NT2/D1 (cell line): Measurements from ENCODE around the gene RGCC.
"Not testable (repeated sequence)": the region's sequence is repeated elsewhere in the genome, so short reads cannot be mapped to it uniquely, and the experiment has no call there.

Source experiments
- DNase-seq: peaks from one replicate; pipeline ENCODE4 v3.0.0-alpha.2; 2011; ENCODE audit warnings: low read depth, low spot score
- H3K27me3 ChIP-seq: 2 replicates; pipeline ENCODE4 v1.6.0; 2011; ENCODE audit warnings: mild to moderate bottlenecking; ENCODE audit not compliant: insufficient read length, insufficient read depth
- H3K36me3 ChIP-seq: 2 replicates; pipeline ENCODE4 v1.6.1; 2011; ENCODE audit warnings: mild to moderate bottlenecking, low read length, mixed read lengths; ENCODE audit not compliant: insufficient read depth, insufficient read length
- H3K4me1 ChIP-seq: 2 replicates; pipeline ENCODE4 v1.5.1; 2011; ENCODE audit not compliant: insufficient read depth, insufficient read length
- H3K4me3 ChIP-seq: 2 replicates; pipeline ENCODE4 v1.5.1; 2011; ENCODE audit warnings: low read depth; ENCODE audit not compliant: insufficient read length
- H3K9ac ChIP-seq: 2 replicates; pipeline ENCODE4 v1.6.0; 2011; ENCODE audit warnings: low read depth; ENCODE audit not compliant: insufficient read length
- H3K9me3 ChIP-seq: 2 replicates; pipeline ENCODE4 v1.5.1; 2011; ENCODE audit warnings: mild to moderate bottlenecking, low read length; ENCODE audit not compliant: insufficient read depth
- SUZ12 ChIP-seq: IDR thresholded peaks from 2 replicates; pipeline ENCODE4 v1.6.1; 2011; ENCODE audit not compliant: insufficient read length, insufficient read depth; ENCODE audit errors: extremely low read depth
- YY1 ChIP-seq: IDR thresholded peaks from 2 replicates; pipeline ENCODE4 v1.6.1; 2011; ENCODE audit not compliant: insufficient read length, insufficient read depth
- ZNF274 ChIP-seq: IDR thresholded peaks from 2 replicates; pipeline ENCODE4 v1.6.1; 2011; ENCODE audit warnings: mild to moderate bottlenecking, low read depth, low read length

The RGCC gene

DNA sequence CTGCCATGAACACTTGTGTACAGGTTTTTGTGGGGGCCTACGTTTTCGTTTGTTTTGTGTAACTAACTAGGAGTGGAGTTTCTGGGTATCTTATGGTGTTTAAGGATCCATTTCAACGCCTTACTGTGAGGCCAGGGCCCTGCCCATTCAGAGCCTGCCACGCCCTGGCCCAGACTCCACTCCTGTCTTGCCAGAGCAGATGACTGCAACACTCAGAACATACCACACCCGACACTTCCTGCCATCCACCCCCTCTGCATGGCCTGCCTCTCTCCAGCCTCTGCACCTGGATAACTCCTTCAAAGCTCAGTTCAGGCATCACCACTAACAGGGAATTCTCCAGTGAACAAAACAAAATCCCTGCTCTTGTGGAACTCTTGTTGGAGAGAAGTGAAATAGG, 43.2 kb downstream of the RGCC start:
- no peaks in the 10 kb centered on the region for H3K27me3 ChIP-seq
- no peak for DNase-seq
- no peak overlapping the region for H3K9ac ChIP-seq
- no peaks in the 10 kb centered on the region for H3K4me1 ChIP-seq
- no peak overlapping the region for H3K4me3 ChIP-seq
- TF ChIP-seq YY1 (no peak), SUZ12 (no peak), ZNF274 (no peak)
- H3K9me3 ChIP-seq = no peaks in the 10 kb centered on the region
- H3K36me3 ChIP-seq = no peaks in the 10 kb centered on the region

DNA sequence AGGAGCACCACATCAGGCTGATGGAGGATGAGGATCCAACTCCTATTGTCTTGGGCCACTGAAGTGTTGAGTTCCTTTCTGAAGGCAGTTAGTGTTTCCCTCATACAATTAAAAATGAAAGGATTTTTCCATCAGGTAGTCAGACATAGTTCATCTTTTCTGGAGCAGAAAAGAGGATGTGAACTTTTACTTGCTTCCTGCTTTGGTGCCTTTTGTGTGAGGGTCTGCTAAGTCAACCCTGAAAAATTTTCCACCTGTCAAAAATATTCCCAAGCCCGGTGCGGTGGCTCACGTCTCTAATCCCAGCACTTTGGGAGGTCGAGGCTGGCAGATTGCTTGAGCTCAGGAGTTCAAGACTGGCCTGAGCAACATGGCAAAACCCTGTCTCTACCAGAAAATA, 43.9 kb downstream of the RGCC start:
- no peaks in the 10 kb centered on the region for H3K36me3 ChIP-seq
- DNase-seq = no peak
- no peaks in the 10 kb centered on the region for H3K27me3 ChIP-seq
- TF ChIP-seq YY1 (no peak), SUZ12 (no peak), ZNF274 (no peak)
- no peaks in the 10 kb centered on the region for H3K9me3 ChIP-seq
- H3K4me1 ChIP-seq = no peaks in the 10 kb centered on the region
- no peak overlapping the region for H3K9ac ChIP-seq
- no peak overlapping the region for H3K4me3 ChIP-seq

DNA sequence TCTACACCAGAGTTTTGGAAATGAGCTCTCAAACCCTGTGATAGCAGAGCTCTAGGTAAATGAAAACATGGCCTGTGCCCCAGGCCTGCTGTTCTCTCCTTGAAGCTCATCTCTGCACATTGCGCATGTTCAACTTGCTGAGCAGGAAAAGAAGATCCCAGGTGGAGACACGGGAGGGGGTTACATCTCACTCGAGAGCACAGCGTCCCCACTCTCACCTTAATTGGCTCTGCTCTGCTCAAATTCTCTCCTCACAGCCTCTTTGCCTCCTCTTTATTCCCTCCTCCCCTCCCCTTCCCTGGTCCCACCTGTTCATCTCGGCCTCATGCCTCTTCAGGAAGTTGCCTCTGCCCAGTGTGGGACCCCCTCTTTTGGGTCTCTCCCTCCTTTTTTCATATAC, 44.7 kb downstream of the RGCC start:
- no peaks in the 10 kb centered on the region for H3K9me3 ChIP-seq
- no peaks in the 10 kb centered on the region for H3K27me3 ChIP-seq
- no peak for TF ChIP-seq SUZ12
- TF ChIP-seq YY1 = no peak
- no peak for TF ChIP-seq ZNF274
- H3K4me1 ChIP-seq = no peaks in the 10 kb centered on the region
- no peak for DNase-seq
- no peaks in the 10 kb centered on the region for H3K36me3 ChIP-seq
- H3K4me3 ChIP-seq = no peak overlapping the region
- no peak overlapping the region for H3K9ac ChIP-seq

DNA sequence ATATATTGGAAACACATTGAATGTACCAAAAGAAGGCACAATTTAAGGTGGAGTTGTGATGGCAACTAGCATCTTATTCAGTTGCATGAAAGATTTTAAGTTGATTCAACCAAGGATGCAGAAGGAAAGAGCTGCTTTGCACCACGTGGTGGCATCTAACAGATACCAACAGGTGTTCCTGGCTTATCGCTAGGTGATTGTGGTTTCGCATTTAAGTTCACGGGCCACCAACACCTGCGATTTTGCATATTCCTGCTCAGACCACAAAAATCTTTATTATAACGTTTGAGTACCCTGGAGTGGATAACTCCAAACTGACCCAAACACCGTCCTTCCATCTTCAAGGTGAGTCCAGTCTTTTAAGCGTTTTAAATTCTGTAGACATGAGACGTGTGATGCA, 45.3 kb downstream of the RGCC start:
- DNase-seq = no peak
- no peak for TF ChIP-seq ZNF274
- H3K27me3 ChIP-seq = no peaks in the 10 kb centered on the region
- H3K4me1 ChIP-seq = no peaks in the 10 kb centered on the region
- H3K9ac ChIP-seq = no peak overlapping the region
- H3K4me3 ChIP-seq = no peak overlapping the region
- H3K36me3 ChIP-seq = no peaks in the 10 kb centered on the region
- H3K9me3 ChIP-seq = no peaks in the 10 kb centered on the region

DNA sequence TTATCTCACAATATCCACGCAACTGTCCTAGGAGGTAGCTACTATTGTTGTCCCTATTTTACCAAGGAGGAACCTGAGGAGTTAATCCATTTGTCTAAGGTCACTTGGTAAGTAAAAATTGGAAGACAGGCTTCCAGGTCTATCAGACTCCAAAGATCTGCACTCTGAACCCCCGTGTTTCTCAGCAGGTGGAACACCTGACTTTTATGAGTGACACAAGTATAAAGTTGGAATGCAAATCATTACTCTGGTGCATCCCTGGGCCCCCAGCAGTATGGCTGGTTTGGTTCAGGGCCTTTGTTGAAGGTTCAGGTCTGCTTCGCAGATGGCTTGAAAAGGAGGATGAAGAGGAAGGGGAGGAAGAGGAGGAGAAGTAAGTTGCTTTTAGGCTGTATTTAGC, 46.0 kb downstream of the RGCC start:
- Histone ChIP-seq H3K27me3 (no peaks in the 10 kb centered on the region), H3K4me3 (no peak overlapping the region), H3K4me1 (no peaks in the 10 kb centered on the region), H3K36me3 (no peaks in the 10 kb centered on the region), H3K9me3 (no peaks in the 10 kb centered on the region), H3K9ac (no peak overlapping the region)
- no peak for DNase-seq
- TF ChIP-seq YY1 = no peak
- no peak for TF ChIP-seq SUZ12
- no peak for TF ChIP-seq ZNF274

DNA sequence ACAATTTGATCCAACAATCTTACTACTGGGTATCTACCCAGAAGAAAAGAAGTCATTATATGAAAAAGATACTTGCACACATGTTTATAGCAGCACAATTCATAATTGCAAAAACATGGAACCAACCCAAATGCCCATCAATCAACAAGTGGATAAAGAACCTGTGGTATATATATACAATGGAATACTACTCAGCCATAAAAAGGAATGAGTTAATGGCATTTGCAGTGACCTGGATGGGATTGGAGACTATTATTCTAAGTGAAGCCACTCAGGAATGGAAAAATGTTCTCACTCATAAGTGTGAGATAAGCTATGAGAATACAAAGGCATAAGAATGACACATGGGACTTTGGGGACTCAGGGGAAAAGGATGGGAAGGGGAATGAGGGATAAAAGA, 47.3 kb downstream of the RGCC start:
- not testable (repeated sequence) for H3K36me3 ChIP-seq, H3K9ac ChIP-seq, H3K4me3 ChIP-seq, H3K9me3 ChIP-seq, H3K27me3 ChIP-seq, H3K4me1 ChIP-seq, DNase-seq

DNA sequence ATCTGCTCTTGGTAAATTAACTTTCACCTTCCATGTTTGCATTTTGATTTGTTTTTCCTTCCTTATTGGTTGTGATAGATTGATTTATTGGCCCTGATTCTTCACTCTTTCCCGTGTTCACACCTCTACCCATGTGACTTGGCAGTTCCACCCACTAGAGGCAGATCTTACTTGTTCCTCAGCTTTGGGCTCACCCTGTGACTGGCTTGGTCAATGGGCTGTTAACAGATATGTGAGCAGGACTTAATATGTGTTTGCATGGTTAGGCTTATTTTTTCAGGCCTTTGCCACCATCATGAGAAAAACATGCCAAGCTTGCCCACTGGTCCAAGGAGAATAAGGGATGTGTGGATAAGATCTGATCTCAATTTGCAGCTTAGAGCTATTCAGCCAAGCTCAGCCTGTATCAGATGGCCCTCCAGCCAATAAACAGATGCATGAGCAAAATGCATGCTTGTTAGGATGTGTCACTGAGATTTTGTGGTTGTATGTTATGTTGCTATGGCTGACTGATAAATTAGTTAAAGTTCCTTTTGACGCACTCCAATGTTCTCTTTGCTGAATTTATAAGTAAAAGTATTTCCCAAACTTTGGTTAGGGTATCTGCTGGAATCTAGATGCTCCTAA, 48.0 kb downstream of the RGCC start:
- TF ChIP-seq SUZ12 (no peak), YY1 (no peak)

DNA sequence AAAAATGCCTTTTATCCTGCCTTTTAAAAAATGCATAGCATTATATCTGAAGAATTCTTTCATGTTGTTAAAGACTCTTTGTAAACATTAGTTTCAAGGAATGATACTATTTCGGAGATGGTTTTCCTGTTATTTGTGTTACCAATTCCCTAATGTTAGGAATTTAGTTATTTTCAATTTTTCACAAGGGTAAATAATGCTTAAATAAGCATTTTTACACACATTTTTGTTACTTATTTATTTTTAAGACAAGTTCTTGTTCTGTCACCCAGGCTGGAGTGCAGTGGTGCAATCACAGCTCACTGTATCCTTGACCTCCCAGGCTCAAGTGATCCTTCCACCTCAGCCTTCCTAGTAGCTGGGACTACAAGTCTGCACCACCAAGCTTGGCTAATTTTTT, 49.0 kb downstream of the RGCC start:
- Histone ChIP-seq H3K9me3 (no peaks in the 10 kb centered on the region), H3K9ac (no peak overlapping the region), H3K4me1 (no peaks in the 10 kb centered on the region), H3K36me3 (no peaks in the 10 kb centered on the region), H3K27me3 (no peaks in the 10 kb centered on the region), H3K4me3 (no peak overlapping the region)
- DNase-seq = no peak
- no peak for TF ChIP-seq SUZ12
- TF ChIP-seq ZNF274 = no peak
- no peak for TF ChIP-seq YY1

More for the DNA sequence above, 48.0 kb downstream of the RGCC start:
- no peaks in the 10 kb centered on the region for H3K36me3 ChIP-seq
- H3K4me3 ChIP-seq = no peak overlapping the region
- DNase-seq = no peak
- H3K27me3 ChIP-seq = no peaks in the 10 kb centered on the region
- H3K4me1 ChIP-seq = no peaks in the 10 kb centered on the region
- no peaks in the 10 kb centered on the region for H3K9me3 ChIP-seq
- H3K9ac ChIP-seq = no peak overlapping the region
